Right lobe of liver (tissue), 6 donors: ENCODE measurements around the gene AGBL3. TPM values are rescaled to one million over a fixed set of nuclear protein-coding genes. Genes with fewer than 3 reads are reported as not detected.
"Not testable (repeated sequence)": the region's sequence is repeated elsewhere in the genome, so short reads cannot be mapped to it uniquely, and the experiment has no call there.

Experiments used
- ATAC-seq, 4 donors: fragments of 200-7000 bp; cut with Tn5 transposase; one replicate each; pipeline ENCODE4 v1.9.1; 2020; ENCODE audit warnings: mild to moderate bottlenecking in 4 of 4, moderate library complexity in 4 of 4
- DNase-seq, 3 donors: peaks; one replicate each; pipeline ENCODE4 v3.0.0-alpha.2; 2020
- H3K27ac ChIP-seq, 3 donors: fragments of 200-600 bp; one replicate each; pipeline ENCODE4 v1.8.0; 2022
- H3K27me3 ChIP-seq, 2 donors: fragments of 200-600 bp; one replicate each; pipeline ENCODE4 v1.8.0; 2022
- H3K36me3 ChIP-seq, 4 donors: fragments of 200-600 bp; sonication (generic) in 1 of 4; one replicate each; pipeline versions ENCODE4 v1.5.1 to v1.8.0; 2017 to 2022; ENCODE audit warnings: control low read depth in 1 of 4
- H3K4me1 ChIP-seq, 4 donors: fragments of 200-600 bp; sonication (generic) in 1 of 4; one replicate each; pipeline versions ENCODE4 v1.5.1 to v1.8.0; 2017 to 2022; ENCODE audit warnings: control low read depth in 1 of 4
- H3K4me3 ChIP-seq, 3 donors: fragments of 200-600 bp; one replicate each; pipeline ENCODE4 v1.8.0; 2022
- H3K9me3 ChIP-seq, 4 donors: fragments of 200-600 bp; sonication (generic) in 1 of 4; one replicate each; pipeline versions ENCODE4 v1.5.1 to v1.8.0; 2017 to 2022; ENCODE audit warnings: control low read depth in 1 of 4
- CTCF ChIP-seq, 4 donors: fragments of 200-600 bp in 3 of 4; fragments of 450-650 bp in 1 of 4; IDR thresholded peaks; one replicate each; pipeline versions ENCODE4 v1.5.1 to v1.8.0; 2016 to 2022; ENCODE audit warnings: antibody characterized with exemption in 4 of 4, mild to moderate bottlenecking in 2 of 4
- POLR2A ChIP-seq: fragments of 450-650 bp; IDR thresholded peaks from one replicate; pipeline ENCODE4 v1.6.1; 2017; ENCODE audit warnings: antibody characterized with exemption, mild to moderate bottlenecking
- WGBS: methylation state at CpG from one replicate; pipeline ENCODE4 v1.1.6; 2018; ENCODE audit warnings: low coverage, low lambda C conversion rate; ENCODE audit not compliant: insufficient coverage; ENCODE audit errors: missing lambda C conversion rate; 5-methylcytosine and 5-hydroxymethylcytosine counted together
- intact Hi-C, 2 donors: fragments of 100-400 bp; cut with DNase I; formaldehyde crosslinking; loops; one replicate each; pipeline versions ENCODE4 v1.11.2 to v1.14.1; 2022
- total RNA-seq, 6 experiments: library from RNA; depleted of rRNA in 2 of 6; stranded (reverse); fragments of >200 nt in 2 of 6; fragmentation: NEBNext Ultra II Directional in 3 of 6; extraction: Animal tissue kit (Norgen Biotek cat#: 25700) in 3 of 6; gene quantifications; one replicate each; pipeline versions ENCODE4 v1.1.0 to v1.2.4, GENCODE V29; 2016 to 2023
- donor health status: DM: no; HTN: yes; CAD: no.
- donor health status: DM: no; HTN: no; CAD: no.
- donor health status: DM: no; HTN: no; CAD: no.
- donor health status: DM: no; HTN: yes; CAD: no.
- donor health status: DM: no; HTN: yes; CAD: no.

Gene AGBL3
- total RNA-seq, 6 experiments from 2014 or later: 1.2 to 3.5 (median 2.2) TPM

GRCh38 chr7:135170274-135170997, 184.1 kb downstream of the AGBL3 start, which contains the start of gene CYREN:
TSS of gene CYREN (minus strand) at chr7:135170707. CDS start at chr7:135168922, 1,785 bp downstream.
- Histone ChIP-seq H3K27ac (peak within 1 kb of the TSS; percentile 97 to 99 (median 98)), H3K36me3 (peaks cover 0 to 28% (median 0%) of the 10 kb centered on the region in 4 donors), H3K4me3 (peak within 1 kb of the TSS; percentile 86 to 98 (median 88)), H3K9me3 (no peaks in the 10 kb centered on the region), H3K4me1 (peaks cover 0 to 32% (median 6%) of the 10 kb centered on the region in 4 donors), H3K27me3 (no peaks in the 10 kb centered on the region)
- TF ChIP-seq CTCF (IDR thresholded peaks at IDR 0.05) (peak; percentile 59 to 82 (median 70)), POLR2A (peak; percentile 89)
- intact Hi-C loops: no loop called here
- 0% methylated on average over 18 of the region's 77 CpGs for WGBS
- ATAC-seq: peak; percentile 67 to 90 (median 88)
- DNase-seq: peak; percentile 98 to 99 (median 98)

DNA sequence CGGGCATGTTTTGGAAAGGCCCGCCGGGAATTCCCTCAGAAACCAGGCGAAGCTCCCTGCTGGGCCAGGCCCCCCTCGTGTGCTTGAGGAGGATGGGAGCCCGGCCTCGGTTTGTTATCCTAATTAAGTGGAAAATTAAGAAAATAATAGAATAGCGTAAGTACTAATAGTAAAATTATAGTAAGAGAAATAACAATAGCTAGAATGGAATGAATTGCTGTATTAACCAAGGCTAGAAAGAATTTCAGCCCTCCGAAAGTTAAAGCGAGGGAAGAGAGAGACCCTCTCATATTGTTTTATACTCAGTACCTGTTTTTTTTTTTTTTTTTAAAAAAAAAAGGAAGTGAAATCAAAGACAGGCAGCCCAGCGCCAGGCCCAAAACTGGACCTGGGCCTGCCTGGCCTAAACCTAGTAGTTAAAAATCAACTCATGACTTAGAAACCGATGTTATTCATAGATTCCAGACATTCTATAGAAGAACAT, 184.7 kb downstream of the AGBL3 start:
- intact Hi-C loops: not testable (repeated sequence)

DNA sequence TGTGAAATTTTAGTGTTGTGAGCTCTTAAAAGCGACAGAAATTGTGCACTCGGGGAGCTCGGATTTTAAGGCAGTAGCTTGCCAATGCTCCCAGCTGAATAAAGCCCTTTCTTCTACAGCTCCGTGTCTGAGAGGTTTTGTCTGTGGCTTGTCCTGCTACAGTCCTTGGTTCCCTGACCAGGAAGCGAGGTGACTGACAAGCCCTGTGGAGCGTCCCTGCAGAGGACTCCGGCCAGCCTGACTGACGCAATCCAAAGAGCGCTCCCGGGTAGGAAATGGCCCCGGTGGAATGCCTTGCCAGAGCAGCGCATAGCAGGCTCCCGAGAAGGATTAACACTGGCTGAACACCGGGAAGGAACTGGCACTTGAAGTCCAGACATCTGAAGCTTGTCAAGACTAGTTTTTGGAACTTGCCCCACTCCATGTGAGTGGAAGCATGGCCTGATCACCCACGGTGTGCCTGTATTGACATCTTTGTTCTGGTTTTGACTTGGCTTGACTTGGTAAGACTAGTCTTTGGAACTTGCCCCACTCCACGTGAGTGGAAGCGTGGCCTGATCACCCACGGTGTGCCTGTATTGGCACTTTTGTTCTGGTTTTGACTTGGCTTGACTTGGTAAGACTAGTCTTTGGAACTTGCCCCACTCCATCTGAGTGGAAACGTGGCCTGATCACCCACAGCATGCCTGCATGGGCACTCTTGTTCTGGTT, 185.4 kb downstream of the AGBL3 start:
- Histone ChIP-seq H3K27ac (peak overlapping the region; percentile 97 to 99 (median 98)), H3K36me3 (peaks cover 0 to 15% (median 0%) of the 10 kb centered on the region in 4 donors), H3K4me3 (peak overlapping the region; percentile 25 to 88 (median 33)), H3K4me1 (peaks cover 0 to 32% (median 6%) of the 10 kb centered on the region in 4 donors)
- H3K9me3 ChIP-seq, intact Hi-C loops, H3K27me3 ChIP-seq: not testable (repeated sequence)
- WGBS: 9% methylated on average over 15 of the region's 19 CpGs
- ATAC-seq: peak; percentile 29 to 63 (median 50)
- peak; percentile 77 to 92 (median 80) for DNase-seq
- peak; percentile 70 for TF ChIP-seq POLR2A

More for the DNA sequence above, 184.7 kb downstream of the AGBL3 start:
- not testable (repeated sequence) for DNase-seq, H3K27me3 ChIP-seq, H3K9me3 ChIP-seq
- H3K27ac ChIP-seq: peak overlapping the region; percentile 97 to 99 (median 98)
- H3K36me3 ChIP-seq: peaks cover 0 to 22% (median 0%) of the 10 kb centered on the region in 4 donors
- 9% methylated on average over 12 of the region's 12 CpGs for WGBS
- ATAC-seq: peak in 1 of 4 donors; percentile 0
- H3K4me1 ChIP-seq: peaks cover 0 to 32% (median 6%) of the 10 kb centered on the region in 4 donors
- H3K4me3 ChIP-seq: peak overlapping the region; percentile 86 to 98 (median 88)

- 90% methylated on average over 2 of the region's 4 CpGs for WGBS
- H3K4me1 ChIP-seq: peaks cover 0 to 17% (median 4%) of the 10 kb centered on the region in 4 donors
- H3K9me3 ChIP-seq, ATAC-seq, H3K36me3 ChIP-seq, DNase-seq, intact Hi-C loops, H3K27me3 ChIP-seq, H3K4me3 ChIP-seq, H3K27ac ChIP-seq: not testable (repeated sequence)
These were observed 187.6 kb downstream of the AGBL3 start for GRCh38 chr7:135173916-135174315.

DNA sequence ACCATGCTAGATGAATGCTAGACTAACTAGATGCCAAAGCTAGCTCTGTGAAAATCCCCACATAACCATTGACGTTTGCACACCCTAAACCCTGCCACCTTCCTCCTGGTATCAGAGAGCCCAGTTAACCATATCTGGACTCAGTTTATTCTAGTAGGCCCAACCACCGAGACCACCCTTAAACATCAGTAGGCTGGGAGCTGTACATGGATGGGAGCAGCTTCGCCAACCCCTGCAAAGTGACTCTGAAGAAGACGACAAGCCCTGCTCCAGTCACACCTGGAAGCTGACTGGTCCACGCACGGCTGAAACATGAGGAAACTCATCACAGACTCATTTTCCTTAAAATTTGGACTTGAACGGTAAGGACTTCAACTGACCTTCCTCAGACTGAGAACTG, 188.6 kb downstream of the AGBL3 start:
- DNase-seq (no peak), ATAC-seq (no peak)
- Histone ChIP-seq H3K4me1 (peaks cover 0 to 8% (median 0%) of the 10 kb centered on the region in 4 donors), H3K36me3 (peaks cover 0 to under 1% (median 0%) of the 10 kb centered on the region in 4 donors), H3K27ac (no peak overlapping the region), H3K4me3 (no peak overlapping the region), H3K9me3 (no peaks in the 10 kb centered on the region), H3K27me3 (no peaks in the 10 kb centered on the region)
- TF ChIP-seq POLR2A (no peak), CTCF (IDR thresholded peaks at IDR 0.05) (no peak)
- intact Hi-C loops: no loop called here
- WGBS: 100% methylated on average over 1 of the region's 7 CpGs
